K562 (cell line): ENCODE measurements around the gene MSRB3. TPM values are rescaled to one million over a fixed set of nuclear protein-coding genes. Genes with fewer than 3 reads are reported as not detected.

Experiments used
- ATAC-seq: fragments of 200-7000 bp; cut with Tn5 transposase; 3 replicates; pipeline ENCODE4 v1.9.1; 2020; ENCODE audit warnings: moderate library complexity
- BruUV-seq: library from RNA; stranded (reverse); fragments of 400-500 nt; replicated peaks from 2 replicates; lab custom pipeline; 2021; lab: Mats Ljungman, UMichigan
- CTCF ChIA-PET: fragments of 300-600 bp; formaldehyde crosslinking; extraction: SDS; loops from one replicate; lab custom pipeline; 2021; ENCODE audit warnings: low intra/inter-chr PET ratio; lab: Yijun Ruan, JAX
- POLR2A ChIA-PET: fragments of 300-600, 350-650 bp; sonication (Branson Sonifier 250); formaldehyde crosslinking; extraction: SDS; loops from one replicate; lab custom pipeline; 2021; ENCODE audit warnings: antibody characterized with exemption, inconsistent platforms; lab: Yijun Ruan, JAX
- DNase-seq, 4 experiments: peaks; one replicate each; pipeline versions ENCODE4 v3.0.0 to v3.0.0-alpha.2; 2011 to 2018; ENCODE audit warnings: low spot score in 3 of 4, mixed read lengths in 3 of 4; ENCODE audit errors: extremely low read depth in 1 of 4
- FAIRE-seq: peaks from 2 replicates; lab custom pipeline; 2011; peaks lifted over from hg19 to GRCh38; lab: Jason Lieb, UNC
- H2AFZ ChIP-seq: 2 replicates; pipeline ENCODE4 v1.6.0; 2011; ENCODE audit warnings: low read depth, low read length, control low read depth, inconsistent platforms
- H3K27ac ChIP-seq: fragments of 200-600 bp; 3 replicates; pipeline ENCODE4 v1.8.0; 2011; ENCODE audit warnings: low read depth, mild to moderate bottlenecking, control low read depth, inconsistent platforms, low read length, moderate library complexity, mixed read lengths; ENCODE audit errors: extremely low read depth
- H3K27me3 ChIP-seq, 2 experiments: fragments of 300-600 bp in 1 of 2; 2 replicates in 1 of 2; 3 replicates in 1 of 2; pipeline versions ENCODE4 v1.6.0 to v1.8.0; 2011; ENCODE audit warnings: inconsistent platforms in 2 of 2, low read length in 2 of 2, mild to moderate bottlenecking in 1 of 2, mixed read lengths in 1 of 2, moderate library complexity in 1 of 2; ENCODE audit not compliant: control insufficient read depth in 2 of 2, insufficient read depth in 2 of 2
- H3K36me3 ChIP-seq: fragments of 300-600 bp; 3 replicates; pipeline ENCODE4 v1.8.0; 2011; ENCODE audit warnings: mild to moderate bottlenecking, low read length, inconsistent platforms; ENCODE audit not compliant: control insufficient read depth, insufficient read depth
- H3K4me1 ChIP-seq, 2 experiments: fragments of 200-600 bp in 1 of 2; replicated peaks in 1 of 2; 2 replicates in 1 of 2; 3 replicates in 1 of 2; pipeline versions ENCODE4 v1.5.1 to v1.8.0; 2011; ENCODE audit warnings: inconsistent platforms in 2 of 2, low read length in 2 of 2, mild to moderate bottlenecking in 1 of 2, mixed read lengths in 1 of 2, moderate library complexity in 1 of 2; ENCODE audit not compliant: control insufficient read depth in 2 of 2, insufficient read depth in 2 of 2
- H3K4me2 ChIP-seq: 2 replicates; pipeline ENCODE4 v1.6.1; 2011; ENCODE audit warnings: low read length, control low read depth, inconsistent platforms, mixed read lengths; ENCODE audit not compliant: insufficient read depth
- H3K4me3 ChIP-seq: fragments of 200-600 bp; sonication (generic), shearing (Covaris generic); 2 replicates; pipeline ENCODE4 v1.5.1; 2016; ENCODE audit warnings: control low read depth, inconsistent platforms
- H3K79me2 ChIP-seq: fragments of 200-600 bp; 3 replicates; pipeline ENCODE4 v1.8.0; 2011; ENCODE audit warnings: low read length, inconsistent platforms; ENCODE audit not compliant: control insufficient read depth, insufficient read depth
- H3K9ac ChIP-seq, 2 experiments: 2 replicates each; pipeline versions ENCODE4 v1.6.0 to v1.6.1; 2011; ENCODE audit warnings: low read depth in 2 of 2, low read length in 2 of 2, control low read depth in 1 of 2, inconsistent platforms in 1 of 2, mild to moderate bottlenecking in 1 of 2, mixed read lengths in 1 of 2; ENCODE audit not compliant: insufficient read depth in 1 of 2
- H3K9me1 ChIP-seq: one replicate; pipeline ENCODE4 v1.6.0; 2011; ENCODE audit warnings: inconsistent platforms, mild to moderate bottlenecking, low read length, moderate library complexity; ENCODE audit not compliant: control insufficient read depth, insufficient read depth
- H3K9me3 ChIP-seq: replicated peaks from 2 replicates; pipeline ENCODE4 v1.5.1; 2011; ENCODE audit warnings: low read depth, low read length, inconsistent platforms; ENCODE audit not compliant: control insufficient read depth, insufficient read depth
- H4K20me1 ChIP-seq: replicated peaks from 2 replicates; pipeline ENCODE4 v1.6.1; 2011; ENCODE audit warnings: low read length, inconsistent platforms, mixed read lengths; ENCODE audit not compliant: control insufficient read depth, insufficient read depth
- MTF1 ChIP-seq: fragments of 250-450 bp; sonication (Bioruptor Pico); IDR thresholded peaks from 2 replicates; pipeline ENCODE4 v1.9.0; 2021; ENCODE audit warnings: moderate library complexity, mild to moderate bottlenecking, inconsistent platforms, borderline replicate concordance
- RAD21 ChIP-seq, 2 experiments: fragments of 250-450 bp in 1 of 2; fragments of 450-650 bp in 1 of 2; sonication (Bioruptor Pico) in 1 of 2; formaldehyde crosslinking in 1 of 2; IDR thresholded peaks in 1 of 2; conservative IDR thresholded peaks in 1 of 2; 2 replicates each; pipeline versions ENCODE4 v1.4.0 to v1.8.0; 2020 to 2022; ENCODE audit warnings: mild to moderate bottlenecking in 2 of 2, moderate library complexity in 1 of 2
- USF1 ChIP-seq: sonication (generic); formaldehyde crosslinking; IDR thresholded peaks from 2 replicates; pipeline ENCODE4 v1.9.0; 2022; ENCODE audit warnings: mild to moderate bottlenecking, missing genetic modification reagents
- ZNF140 ChIP-seq: fragments of 250-450 bp; sonication (Bioruptor Pico); IDR thresholded peaks from 2 replicates; pipeline ENCODE4 v1.8.0; 2021; ENCODE audit warnings: moderate library complexity, mild to moderate bottlenecking, inconsistent platforms
- ZNF408 ChIP-seq: fragments of 250-450 bp; sonication (Bioruptor Pico); IDR thresholded peaks from 2 replicates; pipeline ENCODE4 v1.4.0; 2020; ENCODE audit warnings: low read depth, mild to moderate bottlenecking, moderate library complexity
- ZNF780A ChIP-seq: fragments of 250-450 bp; sonication (Bioruptor Pico); IDR thresholded peaks from 2 replicates; pipeline ENCODE4 v1.5.0; 2021; ENCODE audit warnings: mild to moderate bottlenecking
- WGBS: fragments of 100-300 bp; shearing (Covaris generic); methylation state at CpG from one replicate; pipeline ENCODE4 v1.1.6; 2016; ENCODE audit warnings: low coverage, mixed read lengths; ENCODE audit not compliant: insufficient coverage; ENCODE audit errors: missing lambda C conversion rate; 5-methylcytosine and 5-hydroxymethylcytosine counted together
- in situ Hi-C: fragments of 300-500 bp; cut with MboI; formaldehyde crosslinking; loops from 4 replicates; pipeline ENCODE4 v1.15.0; 2018; ENCODE audit warnings: inconsistent platforms, mixed read lengths
- intact Hi-C: fragments of 100-400 bp; cut with micrococcal nuclease; formaldehyde crosslinking; loops from 2 replicates; pipeline ENCODE4 v1.14.2; 2022
- polyA plus RNA-seq, 8 experiments: library from polyadenylated mRNA; depleted of rRNA in 4 of 8; stranded (reverse) in 5 of 8; unstranded in 3 of 8; fragments of >200 nt; fragmentation: Nextera tagmentation in 2 of 8; fragmentation: Illumina TruSeq in 1 of 8; extraction: Ambion mirVana in 2 of 8; extraction: Trizol in 1 of 8; gene quantifications; 2 replicates each; pipeline versions ENCODE4 v1.2.1 to v1.2.3, GENCODE V29; 2011 to 2014; ENCODE audit warnings: inconsistent platforms in 1 of 8, missing spikeins in 1 of 8
- total RNA-seq, 7 experiments: library from RNA; depleted of rRNA in 6 of 7; stranded (reverse); fragments of >200 nt in 6 of 7; fragmentation: Illumina TruSeq in 2 of 7; extraction: Trizol in 2 of 7; gene quantifications; 2 replicates each; pipeline versions ENCODE4 v1.2.1 to v1.2.3, GENCODE V29; 2011 to 2021; ENCODE audit warnings: low replicate concordance in 1 of 7

The MSRB3 gene
- total and polyA plus RNA-seq, 9 of the 15 experiments (the other 6 are each of a cell fraction or from before 2014, with no cell fraction given), result 0.04 TPM; not detected in 8

- TF ChIP-seq ZNF780A (CRISPR knock-in tag) (no peak), ZNF140 (CRISPR knock-in tag) (no peak)
- Histone ChIP-seq H4K20me1 (no peaks in the 10 kb centered on the region), H3K9ac (no peak overlapping the region), H2AFZ (no peak overlapping the region), H3K4me1 (no peaks in the 10 kb centered on the region), H3K27ac (no peak overlapping the region), H3K79me2 (no peaks in the 10 kb centered on the region), H3K9me3 (no peaks in the 10 kb centered on the region), H3K4me2 (no peak overlapping the region), H3K27me3 (peaks cover 0 to 4% of the 10 kb centered on the region in 2 experiments; a peak in 1 of 5 replicates), H3K36me3 (no peaks in the 10 kb centered on the region), H3K4me3 (no peak overlapping the region), H3K9me1 (no peaks in the 10 kb centered on the region)
- no peak for FAIRE-seq
- in situ Hi-C loops (no loop called here), intact Hi-C loops (no loop called here)
- 0% methylated on average over 1 of the region's 1 CpG for WGBS
- ChIA-PET CTCF (no interaction called here), POLR2A (interaction anchor here (0.6 kb wide), 1 partner anchor 15 kb away, joined by 3 read pairs; no protein-coding TSS in a partner anchor)
- BruUV-seq, result no TSS peak
- no peak for DNase-seq
- ATAC-seq, result no peak
These were observed 60.7 kb downstream of the MSRB3 start for GRCh38 chr12:65339161-65339560.

- no peak overlapping the region for H3K4me3 ChIP-seq
- intact Hi-C loops, result no loop called here
- CTCF ChIA-PET, result no interaction called here
- 0% methylated on average over 3 of the region's 3 CpGs for WGBS
- no peaks in the 10 kb centered on the region for H3K79me2 ChIP-seq
- no peaks in the 10 kb centered on the region for H3K9me3 ChIP-seq
- no peaks in the 10 kb centered on the region for H3K9me1 ChIP-seq
- H3K36me3 ChIP-seq, result no peaks in the 10 kb centered on the region
- in situ Hi-C loops, result no loop called here
- DNase-seq (no peak), FAIRE-seq (no peak), ATAC-seq (no peak)
- no peaks in the 10 kb centered on the region for H4K20me1 ChIP-seq
- no peak overlapping the region for H2AFZ ChIP-seq
- H3K27me3 ChIP-seq, result no peaks in the 10 kb centered on the region
- H3K4me1 ChIP-seq, result no peaks in the 10 kb centered on the region
- POLR2A ChIA-PET, result no interaction called here
- BruUV-seq, result no TSS peak
- no peak overlapping the region for H3K27ac ChIP-seq
- TF ChIP-seq MTF1 (CRISPR knock-in tag), result no peak
- no peak for TF ChIP-seq RAD21 (CRISPR knock-in tag; conservative IDR thresholded peaks at IDR 0.05 in 1 of 2, IDR thresholded peaks at IDR 0.05 in 1 of 2)
- TF ChIP-seq USF1 (CRISPR knock-in tag), result no peak
- no peak for TF ChIP-seq ZNF408 (CRISPR knock-in tag)
- no peak overlapping the region for H3K9ac ChIP-seq
- H3K4me2 ChIP-seq, result no peak overlapping the region
These were observed 64.7 kb downstream of the MSRB3 start for GRCh38 chr12:65343230-65343629.
